ENCODE measurements around the gene TUBA3E. TPM values are rescaled to one million over a fixed set of nuclear protein-coding genes. Genes with fewer than 3 reads are reported as not detected.
"Not testable (repeated sequence)": the region's sequence is repeated elsewhere in the genome, so short reads cannot be mapped to it uniquely, and the experiment has no call there.

Gene TUBA3E
- total RNA-seq, 1 donor from 2014 or later: not detected

DNA sequence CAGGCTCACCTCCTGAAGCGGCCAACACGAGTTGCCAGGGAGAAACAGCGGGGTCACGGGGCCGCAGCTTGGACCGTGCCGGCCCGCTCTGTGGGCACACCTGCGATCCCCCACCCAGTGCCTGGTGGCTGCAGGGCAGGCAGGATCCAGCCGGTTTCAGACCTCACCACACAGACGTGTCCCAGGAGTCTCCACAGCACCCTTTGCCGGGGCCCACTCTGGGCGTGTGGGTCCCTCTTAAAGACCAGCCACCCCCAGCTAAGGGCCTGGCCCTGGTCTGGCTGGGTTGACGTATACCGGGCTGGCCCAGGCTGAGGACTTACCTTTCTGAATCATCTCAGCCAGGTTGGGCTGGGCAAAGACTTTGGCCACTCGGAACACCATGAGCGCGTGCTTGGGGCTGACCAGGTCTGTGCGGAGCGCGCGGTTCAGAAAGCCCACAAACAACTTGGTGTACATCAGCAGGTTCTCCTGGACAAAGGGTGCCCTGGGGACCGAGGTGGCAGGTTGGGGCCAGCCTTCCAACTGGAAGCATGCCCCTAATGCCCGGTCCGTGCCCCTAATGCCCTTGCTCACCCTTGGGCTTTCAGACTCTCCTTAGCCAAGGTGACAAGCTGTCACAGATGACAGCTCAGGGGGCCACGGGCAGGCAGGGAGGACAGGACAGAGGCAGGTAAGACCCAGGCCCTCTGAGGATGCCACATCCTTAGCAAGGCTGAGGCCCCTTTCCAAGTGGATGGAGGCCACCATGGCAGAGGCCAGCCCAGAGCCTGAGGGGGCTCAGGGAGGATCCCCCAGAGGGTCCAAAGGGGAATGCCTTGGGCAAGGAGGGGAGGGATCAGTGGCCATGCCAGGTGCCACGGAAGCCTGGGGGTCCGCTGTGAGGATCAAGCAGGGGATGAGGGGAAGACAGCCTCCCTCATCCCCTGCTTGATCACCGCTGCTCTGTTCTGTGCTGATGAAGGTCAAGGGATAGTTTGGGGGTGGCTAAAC is 43.2 kb downstream of the TUBA3E start:
- H3K27ac Mint-ChIP-seq (ENCODE audit: unreplicated experiment): no peak overlapping the region
- H3K4me1 Mint-ChIP-seq (ENCODE audit: unreplicated experiment): no peaks in the 10 kb centered on the region
- TF ChIP-seq, protein P1, sequence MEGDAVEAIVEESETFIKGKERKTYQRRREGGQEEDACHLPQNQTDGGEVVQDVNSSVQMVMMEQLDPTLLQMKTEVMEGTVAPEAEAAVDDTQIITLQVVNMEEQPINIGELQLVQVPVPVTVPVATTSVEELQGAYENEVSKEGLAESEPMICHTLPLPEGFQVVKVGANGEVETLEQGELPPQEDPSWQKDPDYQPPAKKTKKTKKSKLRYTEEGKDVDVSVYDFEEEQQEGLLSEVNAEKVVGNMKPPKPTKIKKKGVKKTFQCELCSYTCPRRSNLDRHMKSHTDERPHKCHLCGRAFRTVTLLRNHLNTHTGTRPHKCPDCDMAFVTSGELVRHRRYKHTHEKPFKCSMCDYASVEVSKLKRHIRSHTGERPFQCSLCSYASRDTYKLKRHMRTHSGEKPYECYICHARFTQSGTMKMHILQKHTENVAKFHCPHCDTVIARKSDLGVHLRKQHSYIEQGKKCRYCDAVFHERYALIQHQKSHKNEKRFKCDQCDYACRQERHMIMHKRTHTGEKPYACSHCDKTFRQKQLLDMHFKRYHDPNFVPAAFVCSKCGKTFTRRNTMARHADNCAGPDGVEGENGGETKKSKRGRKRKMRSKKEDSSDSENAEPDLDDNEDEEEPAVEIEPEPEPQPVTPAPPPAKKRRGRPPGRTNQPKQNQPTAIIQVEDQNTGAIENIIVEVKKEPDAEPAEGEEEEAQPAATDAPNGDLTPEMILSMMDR (IDR thresholded peaks at IDR 0.05; ENCODE audit: unreplicated experiment): no peak
- no peaks in the 10 kb centered on the region for H3K9me3 Mint-ChIP-seq (ENCODE audit: unreplicated experiment)
- no peak for DNase-seq (ENCODE audit: low spot score)
- peaks cover 3% of the 10 kb centered on the region for H3K27me3 Mint-ChIP-seq (ENCODE audit: unreplicated experiment)
- no peak overlapping the region for H3K4me3 Mint-ChIP-seq (ENCODE audit: unreplicated experiment)
- peaks cover 5% of the 10 kb centered on the region for H3K36me3 Mint-ChIP-seq (ENCODE audit: low read depth, unreplicated experiment)

DNA sequence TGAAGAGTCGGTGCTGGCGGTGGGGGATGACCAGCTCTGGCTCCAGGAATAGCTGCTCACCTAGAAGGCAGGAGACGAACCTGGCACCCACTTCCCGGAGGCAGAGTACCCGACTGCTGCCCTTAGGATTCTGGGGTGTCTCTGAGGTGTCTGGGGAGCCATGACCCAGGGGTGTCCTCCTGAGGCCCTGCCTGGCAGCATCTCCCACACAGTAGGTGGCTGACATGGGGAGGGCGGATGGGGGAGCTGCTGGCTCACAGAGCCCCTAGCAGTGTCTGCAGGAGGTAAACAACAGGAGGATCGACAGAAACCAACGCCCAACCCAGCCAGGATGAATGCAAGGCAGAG is 43.8 kb downstream of the TUBA3E start:
- not testable (repeated sequence) for DNase-seq (ENCODE audit: low spot score); H3K4me3 Mint-ChIP-seq (ENCODE audit: unreplicated experiment)

DNA sequence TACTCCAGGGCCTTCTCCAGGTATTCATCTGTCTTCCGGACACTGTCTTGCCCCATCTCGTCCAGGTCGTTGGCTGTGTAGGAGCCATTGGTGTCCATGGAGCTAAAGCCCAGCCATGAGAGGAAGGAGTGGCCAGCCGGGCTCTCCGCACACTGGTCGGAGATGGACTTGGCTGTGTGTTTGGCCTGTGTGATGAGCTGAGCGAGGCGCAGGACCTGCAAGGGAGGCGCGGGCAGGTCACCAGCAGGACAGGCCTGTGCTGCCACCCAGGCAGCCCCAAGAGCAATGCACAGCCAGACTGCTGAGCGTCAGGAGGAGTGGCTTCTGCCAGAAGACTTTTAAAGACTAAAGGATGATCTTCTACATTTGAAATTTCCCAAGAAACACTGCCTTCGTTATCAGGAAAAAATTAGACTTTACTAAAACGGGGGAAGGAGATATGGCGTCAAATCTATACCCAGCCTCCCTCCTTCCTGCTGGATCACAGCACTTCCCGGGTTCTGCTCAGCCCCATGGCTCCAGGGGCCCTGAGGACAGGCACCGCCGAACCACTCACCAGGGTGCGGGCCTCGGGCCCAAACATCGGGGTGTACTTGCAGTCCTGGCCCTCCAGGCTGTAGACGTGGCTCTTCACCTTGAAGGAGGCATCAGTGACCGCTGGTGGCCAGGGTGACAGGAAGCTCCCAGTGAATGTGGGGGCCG is 44.4 kb downstream of the TUBA3E start:
- DNase-seq (ENCODE audit: low spot score); H3K27me3 Mint-ChIP-seq (ENCODE audit: unreplicated experiment); H3K9me3 Mint-ChIP-seq (ENCODE audit: unreplicated experiment); H3K36me3 Mint-ChIP-seq (ENCODE audit: low read depth, unreplicated experiment); H3K27ac Mint-ChIP-seq (ENCODE audit: unreplicated experiment); H3K4me1 Mint-ChIP-seq (ENCODE audit: unreplicated experiment); H3K4me3 Mint-ChIP-seq (ENCODE audit: unreplicated experiment): not testable (repeated sequence)

More for the DNA sequence above, 43.8 kb downstream of the TUBA3E start:
- not testable (repeated sequence) for H3K4me1 Mint-ChIP-seq (ENCODE audit: unreplicated experiment); H3K9me3 Mint-ChIP-seq (ENCODE audit: unreplicated experiment); H3K27ac Mint-ChIP-seq (ENCODE audit: unreplicated experiment); H3K36me3 Mint-ChIP-seq (ENCODE audit: low read depth, unreplicated experiment); H3K27me3 Mint-ChIP-seq (ENCODE audit: unreplicated experiment)

DNA sequence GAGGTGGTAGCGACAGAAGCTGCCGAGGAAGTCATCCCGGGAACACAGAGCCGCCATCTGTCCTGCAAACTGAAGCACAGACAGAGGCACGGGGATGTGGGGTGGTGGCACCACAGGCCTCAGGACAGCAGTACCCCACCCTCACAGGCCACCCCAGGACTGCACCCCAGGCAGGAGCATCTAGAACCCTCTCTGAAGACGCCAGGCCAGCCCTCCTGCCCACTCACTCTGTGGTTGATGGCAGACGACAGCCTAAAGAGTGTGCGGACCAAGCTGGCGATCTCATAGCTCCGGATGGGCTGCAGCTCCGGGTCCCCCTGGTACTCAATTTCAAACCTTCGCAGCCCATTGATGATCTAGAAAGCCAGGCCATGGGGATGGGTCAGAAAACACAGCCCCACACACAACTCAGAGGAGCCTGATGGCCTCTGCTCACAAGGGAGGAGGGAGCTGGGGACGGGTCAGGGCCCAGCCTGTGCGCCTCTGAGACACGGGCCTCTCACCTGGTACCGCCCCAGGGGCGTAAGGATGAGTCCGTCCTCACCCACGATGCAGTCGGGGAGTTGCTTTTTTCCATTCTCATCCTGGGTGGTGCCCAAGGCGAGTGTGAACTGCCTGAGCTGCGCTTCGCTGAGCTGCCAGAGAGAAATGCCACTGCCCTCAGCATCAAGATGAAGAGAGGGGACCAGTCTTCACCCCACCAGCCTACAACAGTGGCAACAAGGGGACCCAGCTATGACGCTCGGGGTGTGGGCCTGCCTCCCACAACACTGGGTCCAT is 45.2 kb downstream of the TUBA3E start:
- Mint-ChIP-seq H3K36me3 (ENCODE audit: low read depth, unreplicated experiment) (peaks cover 4% of the 10 kb centered on the region), H3K27me3 (ENCODE audit: unreplicated experiment) (peaks cover 5% of the 10 kb centered on the region), H3K9me3 (ENCODE audit: unreplicated experiment) (no peaks in the 10 kb centered on the region), H3K4me3 (ENCODE audit: unreplicated experiment) (no peak overlapping the region), H3K4me1 (ENCODE audit: unreplicated experiment) (no peaks in the 10 kb centered on the region), H3K27ac (ENCODE audit: unreplicated experiment) (no peak overlapping the region)
- TF ChIP-seq, protein P1 (IDR thresholded peaks at IDR 0.05; ENCODE audit: unreplicated experiment): no peak
- DNase-seq (ENCODE audit: low spot score): no peak

DNA sequence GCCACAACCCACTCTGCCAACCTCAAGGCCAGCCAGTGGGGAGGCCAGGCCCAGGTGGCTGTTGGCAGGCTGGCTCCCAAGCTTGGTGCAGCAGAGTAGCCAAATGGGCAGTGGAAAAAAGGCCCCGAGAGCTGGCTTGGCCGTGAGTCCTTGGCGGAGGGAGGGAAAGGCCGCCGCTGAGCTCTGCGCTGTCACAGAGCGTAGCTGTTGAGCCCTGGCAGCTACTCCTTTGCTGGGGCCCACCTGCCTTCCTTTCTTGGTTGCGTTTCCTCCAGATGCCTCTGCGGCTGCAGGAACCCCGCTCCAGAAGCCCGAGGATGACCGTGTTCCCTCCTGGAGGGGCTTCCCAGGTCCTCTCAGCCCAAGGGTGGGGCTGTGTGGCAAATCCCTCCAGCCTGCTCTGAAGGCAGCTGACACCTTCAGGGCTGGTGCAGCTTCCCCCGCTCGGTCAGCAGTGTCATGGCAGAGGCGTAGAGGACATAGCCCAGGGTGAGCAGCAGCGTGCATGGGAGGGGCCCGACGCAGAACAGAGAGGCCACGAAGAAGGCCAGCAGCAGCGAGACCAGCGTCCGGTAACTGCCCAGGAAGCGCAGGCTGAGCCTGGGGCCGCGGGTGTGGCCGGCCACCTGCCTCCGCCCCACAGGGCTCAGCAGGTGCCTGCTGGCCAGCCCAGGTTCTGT is 46.0 kb downstream of the TUBA3E start:
- not testable (repeated sequence) for DNase-seq (ENCODE audit: low spot score); H3K36me3 Mint-ChIP-seq (ENCODE audit: low read depth, unreplicated experiment); H3K27ac Mint-ChIP-seq (ENCODE audit: unreplicated experiment); H3K4me3 Mint-ChIP-seq (ENCODE audit: unreplicated experiment); H3K27me3 Mint-ChIP-seq (ENCODE audit: unreplicated experiment); H3K9me3 Mint-ChIP-seq (ENCODE audit: unreplicated experiment); H3K4me1 Mint-ChIP-seq (ENCODE audit: unreplicated experiment)

DNA sequence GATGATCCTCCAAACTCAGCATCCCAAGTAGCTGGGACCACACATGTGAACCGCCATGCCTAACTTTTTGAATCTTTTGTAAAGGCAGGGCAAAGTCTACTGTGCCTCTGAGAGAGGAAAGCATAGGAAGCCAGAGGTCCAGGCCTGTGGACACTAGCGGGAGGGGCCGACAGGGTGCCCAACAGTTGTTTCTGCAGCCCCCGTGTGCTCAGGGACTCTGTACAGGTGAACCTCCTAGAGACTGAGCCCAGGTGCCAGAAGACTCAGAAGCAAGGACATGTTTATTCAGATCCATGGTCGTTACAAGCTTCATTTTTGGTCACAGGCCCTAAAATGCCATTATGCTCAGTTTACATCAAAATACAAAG is 47.1 kb downstream of the TUBA3E start:
- not testable (repeated sequence) for H3K4me1 Mint-ChIP-seq (ENCODE audit: unreplicated experiment); H3K27me3 Mint-ChIP-seq (ENCODE audit: unreplicated experiment); DNase-seq (ENCODE audit: low spot score); H3K36me3 Mint-ChIP-seq (ENCODE audit: low read depth, unreplicated experiment); H3K27ac Mint-ChIP-seq (ENCODE audit: unreplicated experiment); H3K9me3 Mint-ChIP-seq (ENCODE audit: unreplicated experiment); H3K4me3 Mint-ChIP-seq (ENCODE audit: unreplicated experiment)
